GM19025 (cell line): ENCODE results near the gene TRMT44.

Experiments used
- ATAC-seq: cut with Tn5 transposase; IDR thresholded peaks from one replicate; pipeline ENCODE4 v1.9.1; 2021; ENCODE audit warnings: mild to moderate bottlenecking, low read depth, moderate library complexity; ENCODE audit not compliant: unreplicated experiment

Gene TRMT44

DNA sequence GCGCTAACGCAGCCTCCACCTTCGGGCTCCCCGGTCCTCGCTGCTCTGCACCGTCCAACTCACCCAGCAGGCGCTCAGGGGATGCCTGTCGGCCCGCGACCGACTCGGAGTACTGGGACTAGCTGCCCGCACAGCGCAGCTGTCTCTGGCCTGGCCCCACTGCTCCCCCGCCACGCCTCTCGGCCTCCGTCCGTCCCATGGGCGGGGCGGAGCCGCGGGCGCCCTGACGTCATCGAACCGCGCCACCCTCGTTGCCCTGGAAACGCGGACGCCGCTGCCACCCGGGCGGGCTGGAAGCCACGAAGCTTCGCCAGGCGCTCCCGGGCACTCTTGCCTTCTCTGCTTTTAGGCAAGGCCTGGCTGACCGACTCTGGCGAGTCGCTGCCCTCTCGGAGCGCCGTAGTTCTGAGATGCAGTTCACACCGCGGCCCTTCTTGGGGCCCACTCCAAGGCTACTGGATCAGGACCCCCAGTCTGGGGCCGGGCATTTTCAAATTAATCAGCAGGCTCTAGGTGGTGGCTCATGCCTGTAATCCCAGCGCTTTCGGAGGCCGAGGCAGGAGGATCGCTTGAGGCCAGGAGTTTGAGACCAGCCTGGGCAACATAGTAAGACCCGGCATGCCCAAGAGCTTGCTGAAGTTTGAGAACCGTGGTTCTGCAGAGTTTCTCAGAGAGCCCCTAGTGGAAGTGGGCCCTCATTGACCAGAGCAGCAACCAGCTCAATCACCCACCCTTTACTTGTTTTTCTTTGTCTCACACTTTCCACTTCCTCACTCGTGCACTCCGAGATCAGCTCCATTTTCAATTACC is 12.1 kb upstream of the TRMT44 start:
- ATAC-seq, result peak; percentile 94

DNA sequence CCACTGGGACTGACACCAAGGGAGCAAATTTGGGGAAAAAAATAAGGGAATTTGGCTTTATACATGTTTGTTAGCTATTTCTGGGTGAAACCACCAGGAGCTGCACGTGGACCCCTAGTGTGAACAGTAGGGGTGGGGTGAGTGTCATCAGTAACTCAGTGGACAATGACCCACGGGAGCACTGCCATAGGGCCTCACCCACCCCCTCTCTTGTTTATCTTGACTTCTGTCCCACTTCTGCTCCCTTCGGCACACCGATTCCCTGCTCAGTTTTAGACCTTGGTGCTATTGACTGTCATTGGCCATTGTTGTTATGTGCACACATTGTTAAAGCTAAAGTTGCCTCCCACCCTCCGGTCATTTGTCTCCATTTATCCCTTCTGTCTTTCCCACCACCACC is 9.0 kb upstream of the TRMT44 start:
- ATAC-seq, result no peak

DNA sequence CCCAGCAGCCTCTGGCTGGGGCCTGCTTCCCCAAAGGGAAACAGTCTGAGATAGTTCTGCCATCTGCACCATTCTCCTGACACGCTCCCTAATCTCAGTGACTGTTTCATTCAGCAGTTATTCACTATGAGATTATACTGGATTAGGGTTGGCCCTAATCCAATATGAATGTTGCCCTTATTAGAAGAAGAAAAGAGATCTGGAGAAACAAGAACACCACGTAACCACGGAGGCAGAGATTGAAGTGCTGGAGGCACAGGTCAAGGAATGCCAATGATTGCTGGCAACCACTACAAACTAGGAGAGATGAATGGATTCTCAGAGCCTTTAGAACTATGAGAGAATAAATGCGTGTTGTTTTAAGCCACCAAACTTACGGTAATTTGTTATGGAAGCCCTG is 7.4 kb upstream of the TRMT44 start:
- ATAC-seq, result no peak

DNA sequence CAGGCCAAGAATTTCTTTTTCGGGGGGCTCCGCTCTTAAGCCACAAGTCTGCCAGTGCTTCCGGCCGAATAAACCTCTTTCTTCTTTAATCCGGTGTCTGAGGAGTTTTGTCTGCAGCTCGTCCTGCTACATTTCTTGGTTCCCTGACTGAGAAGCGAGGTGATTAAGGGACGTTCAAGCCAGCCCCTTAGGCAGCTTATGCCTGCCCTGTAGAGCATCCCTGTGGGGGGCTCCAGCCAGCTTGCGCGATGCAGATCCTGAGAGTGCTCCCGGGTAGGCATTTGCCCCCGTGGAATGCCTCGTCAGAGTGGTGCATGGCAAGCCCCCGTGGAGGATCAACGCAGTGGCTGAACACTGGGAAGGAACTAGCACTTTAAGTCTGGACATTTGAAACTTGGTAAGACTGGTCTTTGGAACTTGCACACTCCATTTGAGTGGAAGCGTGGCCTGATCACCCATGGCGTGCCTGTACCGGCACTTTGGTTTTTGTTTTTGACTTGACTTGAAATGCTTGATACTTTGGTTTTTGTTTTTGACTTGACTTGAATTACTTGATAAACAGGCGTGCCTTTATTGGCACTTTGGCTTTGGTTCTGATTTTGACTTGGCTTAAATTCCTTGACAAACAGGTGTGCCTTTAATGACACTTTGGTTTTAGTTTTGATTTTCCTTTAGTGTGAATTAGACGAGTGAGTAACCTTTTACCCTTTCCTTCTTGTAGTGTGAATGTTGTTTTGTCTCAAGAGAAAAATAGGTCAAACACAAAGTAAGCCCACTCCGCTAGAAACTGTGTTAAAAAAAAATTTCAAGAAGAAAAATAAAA is 6.1 kb upstream of the TRMT44 start:
- no peak for ATAC-seq

DNA sequence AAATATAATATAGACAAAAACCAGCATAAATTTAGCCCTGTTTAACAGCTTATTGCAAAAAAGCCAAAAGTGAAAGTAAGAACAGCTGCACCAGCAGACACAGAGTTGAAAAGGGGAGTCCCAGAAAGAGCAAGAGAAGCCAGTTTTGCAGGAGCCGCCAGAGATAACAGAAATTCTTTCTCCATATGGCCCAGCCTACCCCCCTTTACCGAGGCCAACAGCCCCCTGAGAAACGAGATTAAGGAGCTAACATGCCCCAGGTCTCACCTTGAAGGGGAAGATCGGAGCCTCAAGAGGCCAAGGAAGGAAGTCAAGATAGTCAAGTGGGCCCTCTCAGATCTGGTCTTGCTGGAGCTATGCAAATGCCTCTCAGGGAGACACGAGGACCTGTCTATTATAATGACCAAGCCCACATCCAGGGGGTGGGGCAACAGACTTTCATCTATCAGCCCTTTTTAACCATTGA is 4.9 kb upstream of the TRMT44 start:
- peak; percentile 54 for ATAC-seq

DNA sequence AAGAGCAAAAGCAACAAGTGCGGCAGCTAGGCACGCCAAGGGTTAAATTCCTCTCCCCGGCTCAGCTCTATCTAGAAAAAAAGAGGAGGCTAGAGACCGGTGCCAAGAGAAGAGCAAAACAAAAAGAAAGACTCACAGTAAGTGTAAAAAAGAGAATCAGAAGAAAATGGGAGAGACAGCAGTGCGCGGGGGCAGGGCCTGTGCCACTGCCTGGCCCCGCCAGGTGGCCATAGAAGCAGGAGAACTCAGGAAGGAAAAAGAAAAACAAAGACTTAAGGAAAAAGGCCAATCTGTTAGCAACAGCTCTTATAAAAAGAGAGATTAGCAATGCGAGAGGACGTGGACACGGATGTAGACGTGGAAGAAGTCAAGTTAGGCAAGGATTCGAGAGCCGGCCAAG is 3.3 kb upstream of the TRMT44 start:
- ATAC-seq, result no peak

DNA sequence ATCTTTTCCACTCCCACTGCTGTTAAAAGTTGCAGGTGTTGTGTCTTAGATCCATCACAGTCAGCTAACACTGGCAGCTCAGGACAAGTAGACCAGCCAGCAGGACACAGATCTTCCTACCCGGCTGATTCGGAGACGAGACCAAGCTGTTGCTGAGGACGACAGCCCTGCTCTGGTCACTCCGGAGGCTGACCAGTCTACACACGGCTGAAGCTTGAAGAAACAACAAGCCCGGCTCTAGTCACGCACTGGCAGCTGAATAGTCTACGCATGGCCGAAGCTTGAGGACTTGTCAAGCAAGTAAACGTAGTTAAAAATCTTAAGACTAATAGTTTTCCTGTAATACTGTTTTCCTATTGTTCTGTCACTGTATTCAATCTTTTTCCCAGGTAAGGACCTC is 1.8 kb upstream of the TRMT44 start:
- no peak for ATAC-seq

DNA sequence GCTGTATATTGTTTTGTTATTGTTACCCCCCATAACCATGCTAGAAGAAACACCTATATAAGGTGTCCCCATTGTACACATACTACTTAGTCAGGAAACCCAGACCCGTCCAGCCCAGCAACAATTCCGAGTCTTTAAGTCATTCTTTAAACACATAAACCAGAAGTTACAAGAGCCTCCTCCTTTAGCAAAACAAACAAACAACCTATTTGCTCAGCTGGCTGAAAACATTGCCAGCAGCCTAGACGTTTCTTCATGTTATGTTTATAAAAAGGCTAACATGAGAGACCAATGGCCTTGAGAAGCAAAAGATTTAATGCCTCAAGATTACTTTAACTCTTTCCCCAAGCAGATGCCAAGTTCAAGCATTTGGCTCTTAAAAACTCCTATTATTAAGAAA is 1.4 kb upstream of the TRMT44 start:
- ATAC-seq, result no peak

DNA sequence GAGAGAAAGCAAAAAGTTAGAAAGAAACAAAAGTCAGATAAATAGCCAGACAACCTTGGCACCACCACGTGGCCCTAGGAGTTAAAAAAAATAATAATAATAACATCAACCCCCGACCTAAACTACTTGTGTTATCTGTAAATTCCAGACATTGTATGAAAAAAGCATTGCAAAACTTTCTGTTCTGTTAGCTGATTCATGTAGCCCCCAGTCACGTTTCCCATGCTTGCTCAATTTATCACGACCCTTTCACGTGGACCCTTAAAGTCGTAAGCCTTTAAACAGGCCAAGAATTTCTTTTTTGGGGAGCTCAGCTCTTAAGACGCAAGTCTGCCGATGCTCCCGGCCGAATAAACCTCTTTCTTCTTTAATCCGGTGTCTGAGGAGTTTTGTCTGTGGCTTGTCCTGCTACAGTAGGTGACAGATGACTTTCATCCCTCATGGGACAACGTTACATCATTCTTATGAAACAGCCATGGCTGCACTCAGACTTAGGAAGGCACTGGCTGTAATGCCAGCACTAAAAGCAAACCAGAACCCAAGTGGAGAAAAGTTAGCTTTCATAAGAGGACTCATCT is 574 bp upstream of the TRMT44 start:
- peak; percentile 13 for ATAC-seq

DNA sequence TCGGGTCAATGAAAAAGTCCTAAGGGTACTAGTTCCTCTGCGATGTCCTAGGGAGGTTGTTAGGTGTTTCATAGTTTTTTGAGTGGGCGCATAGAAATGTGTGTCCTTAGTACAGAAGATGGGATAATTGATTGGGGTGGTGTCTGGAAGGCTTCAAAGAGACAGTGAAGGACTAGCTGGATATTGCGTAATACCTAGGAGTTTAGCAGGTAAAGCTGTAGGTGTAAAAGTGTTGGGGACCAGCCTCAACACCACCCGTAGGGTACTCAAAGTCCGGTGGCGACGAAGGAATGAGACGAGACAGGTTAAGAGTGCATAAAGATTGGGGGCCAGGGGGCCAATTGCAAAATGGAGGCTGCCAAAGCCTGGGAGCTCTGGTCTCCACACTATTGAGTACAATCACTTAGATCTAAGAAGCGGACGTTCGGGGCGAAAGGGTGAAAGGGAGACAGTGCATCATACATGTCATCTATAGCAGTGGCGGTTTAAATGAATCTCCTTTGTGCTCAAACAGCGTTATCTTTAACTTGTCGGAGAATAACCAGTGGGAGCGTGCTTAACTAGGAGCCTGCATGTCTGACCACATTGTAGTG is 1.0 kb downstream of the TRMT44 start:
- ATAC-seq, result no peak

DNA sequence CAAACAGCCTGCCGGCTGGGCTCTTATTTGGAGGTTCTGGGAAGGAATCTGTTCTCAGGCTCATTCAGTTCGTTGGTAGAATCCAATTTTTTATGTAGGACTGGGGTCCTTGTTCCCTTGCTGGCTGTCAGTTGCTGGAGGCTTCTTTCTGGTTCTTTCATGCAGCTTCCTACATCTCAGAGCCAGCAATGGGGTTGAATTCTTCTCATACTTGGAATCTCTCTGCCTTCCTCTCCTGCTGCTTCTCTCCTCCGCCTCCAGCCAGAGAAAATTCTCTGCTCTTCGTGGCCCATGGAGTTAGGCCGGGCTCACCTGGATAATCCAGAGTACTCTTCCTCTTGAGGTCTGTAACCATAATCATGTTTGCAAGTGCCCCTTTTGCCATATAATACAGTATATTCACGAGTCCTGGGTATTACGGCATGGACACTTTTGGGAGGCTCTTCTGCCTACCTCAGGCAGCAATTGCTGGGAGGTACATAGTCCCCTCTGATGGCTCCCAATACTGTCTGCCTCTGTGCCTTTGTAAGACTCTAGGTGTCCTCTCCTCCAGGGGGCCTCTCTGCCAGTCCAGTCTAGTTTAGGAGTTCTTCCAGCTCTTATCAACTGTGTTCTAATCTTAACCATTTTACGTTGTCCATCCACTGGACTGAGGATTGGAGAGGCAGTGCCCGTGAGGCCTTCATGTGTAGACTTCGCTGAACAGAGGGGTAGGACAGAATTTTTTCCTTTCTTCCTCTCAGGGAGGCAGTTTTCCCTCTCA is 2.2 kb downstream of the TRMT44 start:
- no peak for ATAC-seq

DNA sequence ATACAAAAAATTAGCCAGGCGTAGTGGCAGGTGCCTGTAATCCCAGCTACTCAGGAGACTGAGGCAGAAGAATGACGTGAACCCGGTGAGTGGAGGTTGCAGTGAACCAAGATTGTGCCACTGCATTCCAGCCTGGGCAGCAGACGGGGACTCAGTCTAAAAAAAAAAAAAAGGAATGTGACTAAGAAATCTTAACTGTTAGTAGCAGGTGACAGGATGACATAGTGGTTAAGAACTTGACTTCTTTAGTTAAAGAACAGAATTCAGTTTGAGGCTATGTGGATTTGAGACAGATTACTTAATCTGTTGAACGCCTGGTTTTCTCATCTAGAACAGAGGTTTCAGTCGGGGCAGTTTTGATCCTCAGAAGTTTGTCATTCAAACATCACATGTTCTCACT is 3.2 kb downstream of the TRMT44 start:
- no peak for ATAC-seq

DNA sequence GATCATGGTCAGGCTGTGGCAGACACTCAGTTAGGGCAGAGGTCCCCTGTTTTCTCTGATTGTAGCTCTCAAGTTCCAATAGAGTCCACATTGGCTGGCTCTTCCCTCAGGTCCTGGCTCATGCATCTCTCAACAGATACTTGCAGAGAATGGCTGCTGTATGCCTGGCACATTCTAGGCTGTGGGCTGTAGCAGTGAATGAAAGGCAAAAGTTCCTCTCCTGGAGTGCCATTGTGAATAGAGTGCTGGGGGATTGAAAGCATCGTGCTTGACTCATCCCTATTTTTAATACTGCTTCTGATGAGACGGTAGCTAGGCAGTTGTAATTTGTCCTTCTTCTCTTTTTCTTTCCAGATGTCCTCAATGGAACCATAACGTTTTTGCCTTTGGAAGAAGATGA is 5.5 kb downstream of the TRMT44 start:
- ATAC-seq, result no peak

DNA sequence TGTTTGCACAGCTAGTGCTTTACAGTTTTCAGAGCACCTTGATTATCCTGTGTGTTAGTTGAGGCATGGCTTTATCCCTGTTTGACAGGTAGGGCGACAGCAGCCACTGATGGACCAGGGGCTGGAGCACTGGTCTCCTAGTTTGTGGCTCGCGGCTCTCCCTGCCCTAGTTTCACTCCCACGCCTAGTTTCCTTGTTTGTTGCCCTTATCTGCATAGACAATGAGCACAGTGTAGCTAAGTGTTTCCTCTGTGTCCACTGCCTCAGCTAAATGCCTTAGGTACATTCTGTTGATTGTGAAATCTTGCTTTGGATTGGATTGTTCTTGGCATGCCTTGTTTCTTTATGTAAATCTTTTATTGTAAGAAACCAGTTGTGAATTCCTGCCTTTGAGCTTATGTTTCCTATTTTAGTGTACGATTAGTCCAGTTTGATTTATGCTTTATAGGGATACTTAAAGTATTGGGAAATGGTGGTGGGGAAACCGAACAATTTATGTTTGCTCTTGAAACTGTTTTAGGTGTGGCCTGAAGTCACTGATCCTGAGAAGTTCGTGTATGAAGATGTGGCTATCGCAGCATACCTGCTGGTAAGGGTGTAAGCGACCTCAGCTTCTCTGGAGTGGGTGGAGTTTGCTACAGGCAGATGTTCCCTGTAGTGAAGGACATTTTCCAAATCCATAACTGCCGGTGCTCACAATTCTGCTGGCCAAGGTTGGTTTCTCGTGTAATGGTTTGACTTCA is 11.0 kb downstream of the TRMT44 start:
- ATAC-seq, result no peak

DNA sequence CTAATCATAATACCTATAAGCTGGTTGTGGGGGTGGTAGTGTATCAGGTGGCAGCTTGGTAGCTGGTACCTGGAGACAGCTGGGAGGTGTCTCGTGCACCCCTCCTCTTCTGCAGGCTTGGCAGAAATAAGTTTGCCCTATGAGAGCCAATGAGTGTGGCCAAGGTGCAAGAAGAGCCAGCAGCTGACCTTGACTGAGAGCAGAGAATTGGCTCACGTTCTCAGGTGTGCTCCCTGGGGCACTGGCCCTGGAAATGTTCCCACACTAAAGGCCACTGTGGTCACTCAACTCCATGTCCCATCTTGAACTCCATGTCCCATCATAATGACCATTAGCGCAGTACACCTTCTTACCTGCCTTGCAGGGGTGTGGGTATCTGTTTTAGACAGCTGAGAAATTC is 13.4 kb downstream of the TRMT44 start:
- no peak for ATAC-seq

DNA sequence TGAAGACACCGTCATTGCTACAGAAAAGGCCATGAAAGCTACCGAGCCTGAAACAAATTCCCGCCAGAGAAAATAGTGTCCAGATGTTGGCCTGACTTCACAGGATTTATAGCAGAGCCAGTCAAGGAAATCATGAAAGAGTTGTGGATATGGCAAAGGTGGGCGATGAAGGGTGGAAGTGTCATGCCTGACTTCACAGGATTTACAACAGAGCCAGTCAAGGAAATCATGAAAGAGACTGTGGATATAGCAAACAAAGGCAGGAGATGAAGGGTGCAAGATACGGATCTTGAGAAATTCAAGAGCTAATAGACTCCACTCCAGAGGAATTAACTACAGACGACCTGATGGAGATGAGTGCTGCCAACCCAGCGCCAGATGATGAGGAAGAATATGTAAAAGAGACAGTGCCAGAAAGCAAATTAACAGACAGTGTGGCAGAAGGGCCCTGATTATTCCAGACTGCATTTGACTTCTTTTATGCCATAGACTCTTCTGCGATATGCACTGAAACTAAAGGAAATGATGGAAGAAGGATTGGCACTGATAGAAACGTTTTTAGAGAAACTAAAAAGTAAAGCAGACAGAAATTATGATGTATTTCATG is 17.2 kb downstream of the TRMT44 start:
- no peak for ATAC-seq

DNA sequence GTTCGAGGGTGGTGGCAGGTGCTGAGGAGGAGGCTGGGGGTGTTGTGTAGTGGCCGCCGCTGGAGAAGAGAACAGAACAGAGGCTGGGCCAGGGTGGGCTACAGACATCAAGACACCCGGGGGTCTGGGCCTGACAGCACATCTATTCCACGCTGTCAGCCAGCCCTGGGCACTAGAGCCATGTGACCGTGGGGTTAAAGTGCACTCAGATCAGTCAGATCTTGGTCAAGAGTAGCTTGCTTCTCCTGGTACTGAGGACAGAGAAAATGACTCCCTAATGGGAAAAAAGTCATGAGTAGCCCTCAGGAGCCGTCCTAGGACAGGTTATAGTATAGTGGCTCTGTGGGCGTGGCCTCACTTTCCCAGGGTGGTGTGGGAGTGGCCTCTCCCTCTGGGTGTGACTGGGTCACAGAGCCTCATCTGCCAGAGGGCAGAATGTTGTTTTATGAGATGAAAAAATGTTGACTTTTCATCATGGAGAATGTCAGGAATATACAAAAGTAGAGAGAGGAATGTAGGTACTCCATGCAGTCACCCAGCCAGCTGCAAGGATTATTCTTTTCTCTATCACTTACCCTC is 19.4 kb downstream of the TRMT44 start:
- no peak for ATAC-seq

DNA sequence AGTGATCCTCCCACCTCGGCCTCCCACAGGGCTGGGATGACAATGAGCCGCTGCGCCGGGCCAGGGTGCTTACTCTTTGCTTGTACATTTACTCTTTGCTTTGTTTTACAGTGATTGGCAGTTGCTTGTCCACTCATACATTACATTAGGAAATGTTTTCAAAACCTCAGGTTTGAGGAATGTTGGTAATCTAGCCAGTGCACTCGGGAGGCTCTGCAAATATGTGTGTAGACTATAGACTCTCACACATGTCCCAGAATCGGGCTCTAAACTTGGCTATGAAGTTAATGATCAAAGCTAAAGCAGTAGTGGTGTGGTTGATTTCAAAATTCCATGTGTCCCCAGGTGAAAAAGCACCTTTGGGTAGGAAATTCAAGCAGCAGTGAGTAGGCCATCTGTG is 20.5 kb downstream of the TRMT44 start:
- no peak for ATAC-seq

DNA sequence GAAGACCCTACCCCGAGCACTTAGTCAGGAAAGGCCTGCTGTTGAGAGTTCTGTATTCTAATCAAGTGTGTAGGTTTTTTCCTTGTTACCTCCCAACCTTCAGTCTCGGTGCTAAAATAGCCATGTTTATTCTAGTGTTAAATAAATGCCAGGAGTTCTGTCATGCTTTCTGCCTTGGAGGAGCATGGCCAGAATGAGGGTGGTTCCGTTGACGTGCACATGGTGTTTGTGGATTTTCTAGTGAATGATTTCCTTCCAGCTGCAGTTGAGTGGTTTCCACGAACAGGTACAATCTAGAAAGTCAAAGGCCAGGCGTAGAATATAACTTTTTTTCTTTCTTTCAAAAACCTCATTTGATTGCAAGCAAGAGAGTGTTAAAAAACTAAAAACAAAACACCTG is 21.0 kb downstream of the TRMT44 start:
- ATAC-seq, result no peak
